Measurements from ENCODE around the gene NTSR1. TPM values are rescaled to one million over a fixed set of nuclear protein-coding genes. Genes with fewer than 3 reads are reported as not detected.

The NTSR1 gene
- total and polyA plus RNA-seq, 2 of the 13 experiments (the other 11 are each of a cell fraction or from before 2014, with no cell fraction given), result 0.09 to 0.12 TPM

DNA sequence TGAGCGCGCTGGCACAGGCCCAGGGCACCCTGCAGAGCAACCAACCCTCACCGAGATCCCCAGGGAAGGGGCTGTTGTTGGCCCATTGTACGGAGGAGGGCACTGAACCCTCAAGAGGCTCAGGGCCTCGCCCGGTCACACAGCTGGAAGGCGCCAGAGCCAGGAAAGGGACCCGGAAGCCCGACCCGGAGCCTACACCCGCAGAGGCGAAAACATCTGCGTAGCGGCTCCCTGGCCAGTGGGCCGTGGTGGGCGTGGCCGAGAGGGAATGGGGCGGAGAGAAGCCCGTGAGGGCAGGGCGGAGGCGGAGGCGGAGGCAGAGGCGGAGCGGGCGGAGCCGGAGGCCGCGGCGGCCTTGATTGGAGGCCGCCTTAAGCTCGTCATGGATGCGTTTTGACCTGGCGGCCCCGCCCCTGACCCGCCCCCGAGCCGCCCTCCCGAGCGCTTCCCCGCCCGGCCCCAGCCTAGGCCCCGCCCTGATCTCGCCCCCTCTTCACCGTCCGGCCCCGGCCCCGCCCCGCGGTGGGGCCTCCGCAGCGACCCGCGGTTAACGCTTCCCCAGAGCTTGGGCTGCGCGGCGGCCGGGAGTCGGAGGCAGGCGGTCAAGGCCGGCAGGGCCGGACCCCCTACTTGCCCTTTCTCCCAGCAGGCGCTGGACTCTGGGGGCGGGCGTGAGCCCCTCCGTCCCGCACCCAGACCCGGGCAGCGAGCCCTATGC, 85.5 kb downstream of the NTSR1 start (continued):
- TF ChIP-seq, protein P1, sequence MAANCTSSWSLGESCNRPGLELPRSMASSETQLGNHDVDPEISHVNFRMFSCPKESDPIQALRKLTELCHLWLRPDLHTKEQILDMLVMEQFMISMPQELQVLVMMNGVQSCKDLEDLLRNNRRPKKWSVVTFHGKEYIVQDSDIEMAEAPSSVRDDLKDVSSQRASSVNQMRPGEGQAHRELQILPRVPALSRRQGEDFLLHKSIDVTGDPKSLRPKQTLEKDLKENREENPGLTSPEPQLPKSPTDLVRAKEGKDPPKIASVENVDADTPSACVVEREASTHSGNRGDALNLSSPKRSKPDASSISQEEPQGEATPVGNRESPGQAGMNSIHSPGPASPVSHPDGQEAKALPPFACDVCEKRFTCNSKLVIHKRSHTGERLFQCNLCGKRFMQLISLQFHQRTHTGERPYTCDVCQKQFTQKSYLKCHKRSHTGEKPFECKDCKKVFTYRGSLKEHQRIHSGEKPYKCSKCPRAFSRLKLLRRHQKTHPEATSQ (CRISPR knock-in tag; IDR thresholded peaks at IDR 0.05; ENCODE audit: borderline replicate concordance), result 0 out of 2 replicates have a peak, but pooled peaks have one; percentile 35
- TF ChIP-seq, protein P2, sequence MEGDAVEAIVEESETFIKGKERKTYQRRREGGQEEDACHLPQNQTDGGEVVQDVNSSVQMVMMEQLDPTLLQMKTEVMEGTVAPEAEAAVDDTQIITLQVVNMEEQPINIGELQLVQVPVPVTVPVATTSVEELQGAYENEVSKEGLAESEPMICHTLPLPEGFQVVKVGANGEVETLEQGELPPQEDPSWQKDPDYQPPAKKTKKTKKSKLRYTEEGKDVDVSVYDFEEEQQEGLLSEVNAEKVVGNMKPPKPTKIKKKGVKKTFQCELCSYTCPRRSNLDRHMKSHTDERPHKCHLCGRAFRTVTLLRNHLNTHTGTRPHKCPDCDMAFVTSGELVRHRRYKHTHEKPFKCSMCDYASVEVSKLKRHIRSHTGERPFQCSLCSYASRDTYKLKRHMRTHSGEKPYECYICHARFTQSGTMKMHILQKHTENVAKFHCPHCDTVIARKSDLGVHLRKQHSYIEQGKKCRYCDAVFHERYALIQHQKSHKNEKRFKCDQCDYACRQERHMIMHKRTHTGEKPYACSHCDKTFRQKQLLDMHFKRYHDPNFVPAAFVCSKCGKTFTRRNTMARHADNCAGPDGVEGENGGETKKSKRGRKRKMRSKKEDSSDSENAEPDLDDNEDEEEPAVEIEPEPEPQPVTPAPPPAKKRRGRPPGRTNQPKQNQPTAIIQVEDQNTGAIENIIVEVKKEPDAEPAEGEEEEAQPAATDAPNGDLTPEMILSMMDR (CRISPR knock-in tag; IDR thresholded peaks at IDR 0.05), result peak; percentile 44
- TF ChIP-seq, protein P3, sequence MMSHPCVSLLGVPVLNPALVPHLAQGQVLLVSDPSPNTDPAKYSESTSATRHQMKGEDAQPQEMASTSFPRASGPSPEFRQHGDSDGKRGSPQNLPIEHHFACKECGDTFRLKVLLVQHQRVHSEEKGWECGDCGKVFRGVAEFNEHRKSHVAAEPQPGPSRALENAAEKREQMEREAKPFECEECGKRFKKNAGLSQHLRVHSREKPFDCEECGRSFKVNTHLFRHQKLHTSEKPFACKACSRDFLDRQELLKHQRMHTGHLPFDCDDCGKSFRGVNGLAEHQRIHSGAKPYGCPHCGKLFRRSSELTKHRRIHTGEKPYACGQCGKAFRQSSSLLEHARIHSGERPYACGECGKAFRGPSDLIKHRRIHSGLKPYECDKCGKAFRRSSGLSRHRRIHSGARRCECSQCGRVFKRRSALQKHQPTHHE (CRISPR knock-in tag; IDR thresholded peaks at IDR 0.05; ENCODE audit: borderline replicate concordance), result no peak
- TF ChIP-seq ZNF781 (CRISPR knock-in tag; IDR thresholded peaks at IDR 0.05; ENCODE audit: borderline replicate concordance, not compliant biosample characterization) (peak; percentile 15), FOXA1 (IDR thresholded peaks at IDR 0.05) (no peak), FOXA1 (CRISPR knock-in tag; IDR thresholded peaks at IDR 0.05) (no peak), ZNF790 (CRISPR knock-in tag; IDR thresholded peaks at IDR 0.05; ENCODE audit: borderline replicate concordance) (peak; percentile 79; the same call in 1 of the 2 replicates), ZNF773 (CRISPR knock-in tag; IDR thresholded peaks at IDR 0.05; ENCODE audit: borderline replicate concordance) (peak; percentile 67; the same call in 1 of the 2 replicates), ZMYM2 (CRISPR knock-in tag; IDR thresholded peaks at IDR 0.05) (0 out of 2 replicates have a peak, but pooled peaks have one; percentile 10), ZNF713 (CRISPR knock-in tag; IDR thresholded peaks at IDR 0.05) (peak; percentile 85; the same call in 1 of the 2 replicates), ZNF274 (CRISPR knock-in tag; IDR thresholded peaks at IDR 0.05) (no peak; the same call in 1 of the 2 replicates), ARHGAP35 (CRISPR knock-in tag; IDR thresholded peaks at IDR 0.05; ENCODE audit: borderline replicate concordance) (peak; percentile 13)
- TF ChIP-seq, protein P4, sequence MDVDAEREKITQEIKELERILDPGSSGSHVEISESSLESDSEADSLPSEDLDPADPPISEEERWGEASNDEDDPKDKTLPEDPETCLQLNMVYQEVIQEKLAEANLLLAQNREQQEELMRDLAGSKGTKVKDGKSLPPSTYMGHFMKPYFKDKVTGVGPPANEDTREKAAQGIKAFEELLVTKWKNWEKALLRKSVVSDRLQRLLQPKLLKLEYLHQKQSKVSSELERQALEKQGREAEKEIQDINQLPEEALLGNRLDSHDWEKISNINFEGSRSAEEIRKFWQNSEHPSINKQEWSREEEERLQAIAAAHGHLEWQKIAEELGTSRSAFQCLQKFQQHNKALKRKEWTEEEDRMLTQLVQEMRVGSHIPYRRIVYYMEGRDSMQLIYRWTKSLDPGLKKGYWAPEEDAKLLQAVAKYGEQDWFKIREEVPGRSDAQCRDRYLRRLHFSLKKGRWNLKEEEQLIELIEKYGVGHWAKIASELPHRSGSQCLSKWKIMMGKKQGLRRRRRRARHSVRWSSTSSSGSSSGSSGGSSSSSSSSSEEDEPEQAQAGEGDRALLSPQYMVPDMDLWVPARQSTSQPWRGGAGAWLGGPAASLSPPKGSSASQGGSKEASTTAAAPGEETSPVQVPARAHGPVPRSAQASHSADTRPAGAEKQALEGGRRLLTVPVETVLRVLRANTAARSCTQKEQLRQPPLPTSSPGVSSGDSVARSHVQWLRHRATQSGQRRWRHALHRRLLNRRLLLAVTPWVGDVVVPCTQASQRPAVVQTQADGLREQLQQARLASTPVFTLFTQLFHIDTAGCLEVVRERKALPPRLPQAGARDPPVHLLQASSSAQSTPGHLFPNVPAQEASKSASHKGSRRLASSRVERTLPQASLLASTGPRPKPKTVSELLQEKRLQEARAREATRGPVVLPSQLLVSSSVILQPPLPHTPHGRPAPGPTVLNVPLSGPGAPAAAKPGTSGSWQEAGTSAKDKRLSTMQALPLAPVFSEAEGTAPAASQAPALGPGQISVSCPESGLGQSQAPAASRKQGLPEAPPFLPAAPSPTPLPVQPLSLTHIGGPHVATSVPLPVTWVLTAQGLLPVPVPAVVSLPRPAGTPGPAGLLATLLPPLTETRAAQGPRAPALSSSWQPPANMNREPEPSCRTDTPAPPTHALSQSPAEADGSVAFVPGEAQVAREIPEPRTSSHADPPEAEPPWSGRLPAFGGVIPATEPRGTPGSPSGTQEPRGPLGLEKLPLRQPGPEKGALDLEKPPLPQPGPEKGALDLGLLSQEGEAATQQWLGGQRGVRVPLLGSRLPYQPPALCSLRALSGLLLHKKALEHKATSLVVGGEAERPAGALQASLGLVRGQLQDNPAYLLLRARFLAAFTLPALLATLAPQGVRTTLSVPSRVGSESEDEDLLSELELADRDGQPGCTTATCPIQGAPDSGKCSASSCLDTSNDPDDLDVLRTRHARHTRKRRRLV (CRISPR knock-in tag; IDR thresholded peaks at IDR 0.05), result peak; percentile 6; the same call in 1 of the 2 replicates
- TF ChIP-seq, protein P5, sequence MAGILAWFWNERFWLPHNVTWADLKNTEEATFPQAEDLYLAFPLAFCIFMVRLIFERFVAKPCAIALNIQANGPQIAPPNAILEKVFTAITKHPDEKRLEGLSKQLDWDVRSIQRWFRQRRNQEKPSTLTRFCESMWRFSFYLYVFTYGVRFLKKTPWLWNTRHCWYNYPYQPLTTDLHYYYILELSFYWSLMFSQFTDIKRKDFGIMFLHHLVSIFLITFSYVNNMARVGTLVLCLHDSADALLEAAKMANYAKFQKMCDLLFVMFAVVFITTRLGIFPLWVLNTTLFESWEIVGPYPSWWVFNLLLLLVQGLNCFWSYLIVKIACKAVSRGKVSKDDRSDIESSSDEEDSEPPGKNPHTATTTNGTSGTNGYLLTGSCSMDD (CRISPR knock-in tag; IDR thresholded peaks at IDR 0.05), result no peak
